IPS DF 4.7 (cell line): ENCODE results near the gene TMEM92.
"Not testable (repeated sequence)": the region's sequence is repeated elsewhere in the genome, so short reads cannot be mapped to it uniquely, and the experiment has no call there.

Experiments
- DNase-seq: peaks from one replicate; pipeline ENCODE4 v3.0.0-alpha.2; 2013; ENCODE audit warnings: low spot score; ENCODE audit errors: extremely low read depth

The TMEM92 gene

DNA sequence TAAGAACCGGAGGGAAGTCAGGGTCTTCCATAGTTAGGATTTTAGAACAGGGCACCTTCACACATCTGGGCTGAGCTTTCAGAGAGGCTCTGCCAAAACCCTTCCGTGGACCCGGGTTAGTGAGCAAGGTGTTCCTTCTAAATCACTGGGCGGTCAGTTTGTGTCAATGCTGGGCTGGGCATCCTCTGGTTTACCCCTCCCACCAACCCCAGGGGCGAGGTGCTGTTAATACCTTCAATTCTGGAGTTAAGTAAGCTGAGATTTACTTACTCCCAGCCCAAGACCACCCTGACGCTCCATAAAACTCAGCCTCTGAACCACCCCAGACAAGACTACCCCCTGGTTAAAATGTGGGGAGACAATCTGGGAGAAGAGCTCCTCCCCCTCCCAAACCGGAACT, 1.0 kb downstream of the TMEM92 start:
- no peak for DNase-seq

- DNase-seq = no peak
These were observed 2.5 kb downstream of the TMEM92 start for GRCh38 chr17:50276588-50277356.

DNA sequence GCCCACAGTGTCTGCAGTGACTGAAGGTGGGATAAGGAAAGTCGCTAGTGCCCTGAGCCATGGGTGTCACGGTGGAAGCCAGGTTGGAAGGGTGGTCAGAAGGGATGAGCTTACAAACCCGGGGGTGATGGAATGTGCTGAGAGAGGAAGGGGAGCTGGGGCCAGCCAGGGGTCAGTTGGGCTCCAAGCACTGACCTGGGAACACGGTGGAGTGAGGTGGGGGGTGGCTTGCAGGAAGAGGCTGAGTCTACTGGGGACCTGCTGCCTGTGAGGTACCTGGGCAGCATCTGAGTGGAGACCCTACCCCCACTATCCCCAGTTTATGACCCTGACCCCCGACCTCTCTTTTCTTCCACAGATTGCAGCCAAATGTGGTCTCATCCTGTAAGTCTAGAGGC, 3.1 kb downstream of the TMEM92 start:
- DNase-seq = no peak

GRCh38 chr17:50278526-50279180, 4.4 kb downstream of the TMEM92 start:
- no peak for DNase-seq

- DNase-seq = no peak
These were observed 4.9 kb downstream of the TMEM92 start for GRCh38 chr17:50279181-50279526.

DNA sequence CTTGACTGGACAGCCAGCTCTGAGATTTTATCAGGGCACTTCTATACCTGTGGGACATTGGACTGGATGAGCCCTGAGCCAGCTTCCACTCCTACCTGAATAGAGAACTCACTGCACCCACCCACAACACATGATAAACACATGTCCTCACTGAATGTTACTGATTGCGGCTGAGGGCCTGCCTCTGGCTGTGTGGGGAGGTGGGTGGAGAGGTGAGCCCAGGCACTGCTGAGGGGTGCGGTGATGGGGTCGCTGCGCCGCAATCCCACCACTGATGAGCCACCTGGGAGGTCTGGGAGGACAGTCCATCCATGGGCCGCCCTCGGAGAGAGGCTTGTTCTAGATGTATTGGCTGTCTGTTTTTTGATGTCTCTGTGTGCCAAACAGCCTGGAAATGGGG, 5.4 kb downstream of the TMEM92 start:
- no peak for DNase-seq

DNA sequence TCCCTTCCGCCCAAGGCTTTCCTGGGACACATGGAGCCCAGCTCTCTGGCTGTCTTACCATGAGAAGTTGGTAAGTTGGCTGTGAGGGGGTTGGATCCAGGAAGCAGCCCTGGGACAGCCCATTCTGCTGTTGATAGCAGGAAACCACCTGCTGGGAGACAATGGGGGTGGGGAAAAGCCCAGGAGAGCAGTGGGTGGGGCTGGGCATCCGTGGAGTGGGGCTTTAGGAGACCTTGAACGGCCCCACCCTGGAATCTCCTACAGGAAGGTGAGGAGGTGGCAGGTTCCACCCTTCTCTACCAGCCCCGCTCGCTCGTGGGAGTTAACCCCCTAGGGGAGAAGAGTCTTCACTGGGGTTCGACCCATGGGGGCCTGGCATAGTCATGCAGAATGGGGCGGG, 5.8 kb downstream of the TMEM92 start:
- DNase-seq = no peak

DNA sequence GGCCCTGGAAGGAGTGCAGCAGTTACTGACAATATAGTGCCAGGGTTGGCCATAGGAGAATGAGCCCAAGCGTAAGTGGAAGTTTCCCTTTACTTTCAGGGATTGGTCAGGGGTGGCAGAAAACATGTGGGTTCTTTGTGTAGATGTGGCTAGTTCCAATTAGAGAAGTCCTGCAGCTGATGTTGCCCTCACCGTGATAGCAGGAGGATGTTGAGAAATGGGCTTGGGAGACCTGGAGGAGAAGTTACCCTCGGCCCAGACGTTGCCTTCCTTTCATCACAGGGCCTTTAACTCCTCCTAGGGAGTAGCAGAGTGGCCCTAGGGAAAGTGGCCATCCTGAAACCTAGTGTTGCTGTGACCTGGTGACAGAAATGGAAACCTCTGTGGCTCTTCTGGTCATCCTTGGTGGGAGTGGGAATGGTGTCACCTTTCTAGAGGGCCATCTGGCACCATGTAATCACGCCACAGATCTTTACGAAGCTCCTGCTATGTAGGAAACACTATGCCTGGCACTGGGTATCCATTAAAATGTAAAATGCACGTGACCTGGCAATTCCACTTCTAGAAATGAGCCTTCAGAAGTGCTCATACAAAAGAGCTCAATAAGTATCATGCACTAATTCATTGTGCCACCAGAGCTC, 6.7 kb downstream of the TMEM92 start:
- no peak for DNase-seq

GRCh38 chr17:50281739-50282401, 7.6 kb downstream of the TMEM92 start:
- no peak for DNase-seq

GRCh38 chr17:50283246-50283645, 9.0 kb downstream of the TMEM92 start:
- DNase-seq = no peak

GRCh38 chr17:50283714-50284113, 9.4 kb downstream of the TMEM92 start:
- no peak for DNase-seq

DNA sequence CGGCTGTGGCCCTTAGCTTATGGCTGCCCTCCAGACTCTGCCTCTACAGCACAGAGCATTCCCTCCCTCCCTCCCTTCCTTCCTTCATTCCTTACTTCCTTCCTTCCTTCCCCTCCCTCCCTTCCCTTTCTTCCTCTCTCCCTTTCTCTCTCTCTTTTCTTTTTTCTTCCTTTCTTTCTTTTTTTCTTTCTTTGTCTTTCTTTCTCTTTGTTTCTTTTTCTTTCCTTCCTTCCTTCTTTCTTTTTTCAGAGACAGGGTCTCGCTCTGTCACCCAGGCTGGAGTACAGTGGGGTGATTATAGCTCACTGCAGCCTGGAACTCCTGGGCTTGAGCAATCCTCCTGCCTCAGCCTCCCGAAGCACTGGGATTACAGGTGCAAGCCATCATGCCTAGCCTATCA, 11.7 kb downstream of the TMEM92 start:
- DNase-seq = no peak

GRCh38 chr17:50287302-50287701, 13.0 kb downstream of the TMEM92 start:
- DNase-seq = not testable (repeated sequence)

DNA sequence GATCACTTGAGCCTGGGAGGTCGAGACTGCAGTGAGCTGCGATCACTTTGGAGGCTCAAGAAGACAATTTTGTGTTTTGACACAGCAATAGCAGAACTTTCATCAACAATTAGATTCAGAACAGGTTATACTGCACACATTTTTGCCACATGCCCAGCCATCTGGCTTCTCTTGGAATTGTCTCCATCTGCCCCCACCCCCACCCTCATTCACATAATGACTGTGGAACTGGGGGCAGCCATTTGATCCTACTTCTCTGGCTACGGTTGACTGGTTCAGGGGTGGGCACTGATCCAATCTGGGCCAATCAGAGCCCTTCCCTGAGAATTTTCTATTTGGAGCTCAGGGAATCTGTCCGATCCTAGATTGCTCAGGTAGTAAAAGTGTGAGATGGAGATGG, 14.0 kb downstream of the TMEM92 start:
- no peak for DNase-seq

GRCh38 chr17:50289278-50289677, 15.0 kb downstream of the TMEM92 start:
- DNase-seq = no peak

DNA sequence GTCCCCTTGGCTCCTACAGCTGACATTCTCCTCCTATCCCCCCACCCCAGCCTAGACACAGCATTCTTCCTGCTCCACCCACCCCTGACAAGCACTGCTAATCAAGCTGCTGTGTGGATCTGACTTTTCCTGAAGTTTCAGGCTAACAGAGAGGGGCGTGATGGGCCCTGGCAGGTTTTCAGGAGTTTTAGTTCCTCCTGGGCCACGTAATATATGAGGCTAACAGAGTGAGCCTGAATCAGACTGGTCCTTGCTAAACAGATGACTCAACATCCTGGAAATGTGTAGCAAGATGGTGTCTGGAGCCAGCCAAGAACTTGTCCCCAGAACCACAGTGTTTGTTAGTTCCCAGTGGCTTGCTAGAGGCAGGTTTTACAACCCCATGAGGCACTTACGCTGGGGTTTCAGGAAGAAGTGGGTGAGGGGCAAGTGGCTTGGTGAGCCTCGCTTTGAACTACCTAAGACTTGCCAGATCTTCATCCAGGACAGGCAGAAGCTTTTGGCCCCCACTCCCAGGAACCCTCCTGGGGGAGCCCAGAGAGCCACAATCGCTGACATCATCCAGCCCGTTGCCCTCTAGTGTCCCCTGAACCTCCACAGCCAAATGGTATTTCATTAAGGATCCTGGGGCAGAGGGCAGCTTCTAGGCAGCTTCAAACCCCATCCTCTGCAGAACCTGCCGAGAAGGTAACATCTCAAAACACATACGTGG, 15.9 kb downstream of the TMEM92 start:
- DNase-seq = no peak

- no peak for DNase-seq
These were observed 16.7 kb downstream of the TMEM92 start for GRCh38 chr17:50290933-50291332.

DNA sequence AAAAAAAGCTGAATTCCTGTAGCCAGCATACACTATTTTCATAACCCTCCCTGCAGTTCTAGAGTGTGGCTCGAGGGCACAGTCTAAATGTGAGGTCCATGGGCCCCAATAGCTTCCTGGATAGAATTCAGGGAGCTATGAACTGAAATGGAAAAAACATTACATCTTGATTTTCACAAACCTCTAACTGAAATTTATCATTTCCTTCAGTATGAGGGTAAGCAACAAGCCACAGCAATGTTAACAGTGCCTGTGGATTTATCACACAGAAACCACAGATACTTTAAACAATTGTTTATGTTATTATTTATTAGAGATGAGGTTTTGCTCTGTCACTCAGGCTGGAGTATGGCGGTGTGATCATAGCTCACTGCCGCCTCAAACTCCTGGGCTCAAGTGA, 18.2 kb downstream of the TMEM92 start:
- DNase-seq = no peak

DNA sequence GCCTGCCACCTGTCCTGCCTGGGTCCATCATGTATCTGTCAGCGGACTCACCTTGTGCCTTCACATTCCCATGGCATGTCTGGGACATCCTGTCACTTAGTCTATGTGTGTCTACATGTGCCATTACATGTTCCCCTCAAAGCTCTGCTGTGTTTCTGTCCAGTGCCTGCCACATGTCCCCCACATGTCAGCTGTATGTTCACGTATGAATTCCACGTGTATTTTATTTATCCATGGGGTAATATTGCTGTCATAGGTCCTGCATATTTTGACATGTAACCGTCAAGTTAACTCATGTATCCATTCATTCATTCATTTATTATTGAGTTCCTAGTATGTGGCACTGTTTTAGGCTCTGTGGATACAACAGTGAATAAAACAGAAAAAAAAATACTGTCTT, 20.8 kb downstream of the TMEM92 start:
- no peak for DNase-seq

DNA sequence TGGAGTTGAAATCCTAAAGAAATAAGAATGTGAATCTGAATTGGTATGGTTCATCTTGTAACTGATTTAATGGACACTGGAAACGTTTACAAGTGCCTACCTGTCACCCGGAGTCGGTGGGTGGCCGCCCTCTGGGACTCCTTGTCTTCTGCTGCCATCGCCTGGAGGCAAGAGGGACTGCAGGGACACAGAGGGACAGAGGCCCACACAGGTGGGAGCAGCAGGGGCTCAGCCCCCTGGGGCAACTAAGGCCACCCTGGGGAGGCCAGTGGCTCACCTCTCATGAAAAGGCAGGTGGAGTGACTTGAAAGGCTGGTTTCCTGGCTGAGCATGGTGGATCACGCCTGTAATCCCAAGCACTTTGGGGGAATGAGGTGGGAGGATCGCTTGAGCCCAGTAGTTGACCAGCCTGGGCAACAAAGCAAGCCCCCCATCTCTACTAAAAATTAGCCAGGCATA, 23.2 kb downstream of the TMEM92 start:
- DNase-seq = no peak

GRCh38 chr17:50298018-50298417, 23.8 kb downstream of the TMEM92 start:
- DNase-seq = no peak

DNA sequence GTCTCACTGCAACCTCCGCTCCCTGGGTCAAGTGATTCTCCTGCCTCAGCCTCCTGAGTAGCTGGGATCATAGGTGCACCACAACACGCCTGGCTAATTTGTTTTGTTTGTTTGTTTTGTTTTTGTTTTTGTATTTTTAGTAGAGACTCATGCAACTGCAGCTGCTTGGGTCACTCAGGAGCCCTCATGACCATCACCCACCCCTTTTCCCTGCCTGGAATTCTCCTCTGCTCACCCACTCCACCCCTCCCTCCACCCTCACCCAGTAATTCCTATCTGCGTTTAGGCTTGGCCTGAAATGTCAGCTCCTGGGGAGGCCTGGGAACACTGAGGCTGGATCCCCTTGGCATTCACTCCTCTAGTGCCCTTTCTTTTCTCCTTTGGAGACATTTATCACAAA, 25.5 kb downstream of the TMEM92 start:
- no peak for DNase-seq
